HG03025 (cell line): ENCODE measurements around the gene ZNF318.

Experiments used
- ATAC-seq: cut with Tn5 transposase; IDR thresholded peaks from one replicate; pipeline ENCODE4 v1.9.1; 2021; ENCODE audit warnings: mild to moderate bottlenecking, moderate library complexity; ENCODE audit not compliant: unreplicated experiment, low FRiP score

Gene ZNF318

GRCh38 chr6:43287717-43288679 is 81.4 kb downstream of the ZNF318 start:
- no peak for ATAC-seq

DNA sequence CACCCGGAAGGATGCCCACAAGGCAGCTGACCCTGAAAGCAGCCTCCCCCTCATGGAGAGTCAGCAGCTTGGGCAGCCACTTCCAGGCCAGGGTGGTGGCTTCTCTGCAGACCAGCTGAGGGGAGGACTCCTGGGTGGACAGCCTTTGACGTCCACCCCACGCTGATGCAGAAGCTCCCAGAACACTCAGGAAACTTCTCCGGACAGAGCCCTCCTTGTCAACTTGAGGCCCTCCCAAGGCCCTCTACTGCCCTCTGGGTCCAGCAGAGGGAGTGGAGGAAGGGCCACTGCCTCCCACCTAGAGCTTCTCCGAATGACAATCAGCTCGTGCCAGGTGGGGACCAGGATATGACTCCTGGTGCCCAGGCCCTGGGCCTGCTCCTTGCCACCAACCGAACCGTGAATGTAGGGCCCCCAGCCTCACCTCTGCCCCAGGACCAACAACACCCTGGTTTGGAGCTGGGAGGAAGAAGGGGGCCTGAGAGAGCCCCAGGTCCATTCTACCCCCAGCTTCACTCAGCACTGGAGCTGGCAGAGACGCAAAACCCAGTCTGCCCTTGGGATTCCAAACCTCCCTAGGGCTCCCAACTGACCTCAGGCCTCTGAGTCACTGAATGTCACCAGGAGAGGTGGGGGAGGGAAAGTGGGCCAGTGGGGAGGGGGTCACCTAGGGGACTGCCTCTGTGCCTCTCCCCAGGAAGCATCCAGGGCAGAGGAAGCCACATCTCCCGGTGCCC is 82.3 kb downstream of the ZNF318 start:
- ATAC-seq = no peak

DNA sequence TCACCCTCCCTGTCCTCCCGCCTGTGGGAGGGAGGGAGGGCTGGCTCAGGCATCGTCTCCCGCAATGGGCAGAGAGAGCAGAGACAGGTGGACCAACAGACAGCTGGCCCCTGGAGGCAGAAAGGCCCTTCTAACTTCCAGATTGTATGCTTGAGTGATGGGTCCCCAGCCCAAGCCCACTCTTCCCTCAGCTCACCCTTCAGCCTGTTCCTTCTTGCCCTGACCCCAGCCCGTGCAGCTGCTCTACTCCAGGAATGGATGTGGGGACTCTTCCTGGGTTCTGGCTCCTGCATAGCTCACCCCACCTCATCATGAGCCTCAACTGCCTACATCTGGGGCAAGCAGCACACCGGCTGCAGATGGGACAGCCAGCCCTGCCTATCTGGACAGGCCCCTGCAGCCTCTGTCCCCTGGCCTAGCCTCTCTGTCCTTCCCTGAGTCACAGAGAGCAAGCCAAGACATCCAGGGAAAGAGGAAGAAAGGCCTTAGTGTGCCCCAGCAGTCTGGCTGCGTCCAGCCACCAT is 82.9 kb downstream of the ZNF318 start:
- no peak for ATAC-seq
